Activated naive CD8-positive, alpha-beta T cell treated with anti-CD3 and anti-CD28 coated beads, Interleukin-2, amount 10 ng/mL, durations not matched to agents 7 days and 5 days (primary cell): ENCODE measurements around the gene VPS51. TPM values are rescaled to one million over a fixed set of nuclear protein-coding genes. Genes with fewer than 3 reads are reported as not detected.

Source experiments
- ATAC-seq: fragments of 150-1000 bp; cut with Tn5 transposase; one replicate; pipeline ENCODE4 v1.10.0; 2021; ENCODE audit warnings: low read depth, moderate library complexity
- POLR2A ChIA-PET: fragments of 350-600 bp; sonication (Branson Sonifier 250); formaldehyde crosslinking; loops from one replicate; lab custom pipeline; 2021; ENCODE audit warnings: antibody characterized with exemption; lab: Charles Lee
- DNase-seq: peaks from one replicate; pipeline ENCODE4 v3.0.0; 2021
- H3K27ac Mint-ChIP-seq: one replicate; pipeline ENCODE4 v1.8.0; 2022; ENCODE audit warnings: mild to moderate bottlenecking, mixed read lengths
- H3K27me3 Mint-ChIP-seq: one replicate; pipeline ENCODE4 v1.8.0; 2022; ENCODE audit warnings: mild to moderate bottlenecking, moderate library complexity, mixed read lengths
- H3K36me3 Mint-ChIP-seq: one replicate; pipeline ENCODE4 v1.8.0; 2021; ENCODE audit warnings: mild to moderate bottlenecking, mixed read lengths
- H3K4me1 Mint-ChIP-seq: one replicate; pipeline ENCODE4 v1.8.0; 2021; ENCODE audit warnings: mixed read lengths
- H3K4me3 Mint-ChIP-seq: one replicate; pipeline ENCODE4 v1.8.0; 2022; ENCODE audit warnings: mild to moderate bottlenecking, moderate library complexity, mixed read lengths
- H3K9me3 Mint-ChIP-seq: one replicate; pipeline ENCODE4 v1.8.0; 2021; ENCODE audit warnings: mixed read lengths
- total RNA-seq, 2 experiments: library from RNA; stranded (reverse); gene quantifications; one replicate each; pipeline ENCODE4 v1.2.3, GENCODE V29; 2021

The VPS51 gene
- total RNA-seq, 2 experiments from 2014 or later = 130 to 138 TPM

DNA sequence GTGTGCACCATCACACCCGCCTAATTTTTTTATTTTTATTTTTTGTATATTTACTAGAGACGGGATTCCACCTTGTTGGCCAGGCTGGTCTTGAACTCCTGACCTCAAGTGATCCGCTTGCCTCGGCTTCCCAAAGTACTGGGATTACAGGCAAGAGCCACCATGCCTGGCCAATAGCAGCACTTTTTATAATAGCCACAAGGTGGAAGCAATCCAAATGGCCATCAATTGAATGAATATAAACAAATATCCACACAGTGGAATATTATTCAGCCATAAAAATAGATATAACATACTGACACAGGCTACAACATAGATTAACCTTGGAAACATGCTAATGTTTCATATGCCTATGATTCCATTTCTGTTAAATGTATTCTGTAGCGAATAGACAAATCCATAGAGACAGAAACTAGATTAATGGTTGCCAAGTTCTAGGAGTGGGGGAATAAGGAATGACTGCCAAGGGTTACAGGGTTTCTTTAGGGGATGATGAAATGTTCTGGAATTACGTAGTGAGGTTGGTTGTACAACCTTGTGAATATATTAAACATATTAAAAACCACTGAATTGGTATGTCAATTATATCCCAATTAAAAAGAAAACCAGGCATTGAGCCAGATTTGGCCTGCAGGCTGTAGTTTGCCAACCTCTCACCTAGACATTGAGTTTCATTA lies 4.8 kb downstream of the VPS51 start:
- Mint-ChIP-seq H3K27ac (no peak overlapping the region), H3K9me3 (no peaks in the 10 kb centered on the region), H3K36me3 (peaks cover 7% of the 10 kb centered on the region), H3K4me3 (no peak overlapping the region), H3K4me1 (peaks cover 18% of the 10 kb centered on the region), H3K27me3 (no peaks in the 10 kb centered on the region)
- no peak for ATAC-seq
- DNase-seq = no peak
- POLR2A ChIA-PET = interaction anchor here (1.1 to 2.7 kb wide), 3 partner anchors 10 to 17 kb away, joined by 3 to 11 read pairs (median 5); partner anchors contain the start of genes CDCA5 and TM7SF2

DNA sequence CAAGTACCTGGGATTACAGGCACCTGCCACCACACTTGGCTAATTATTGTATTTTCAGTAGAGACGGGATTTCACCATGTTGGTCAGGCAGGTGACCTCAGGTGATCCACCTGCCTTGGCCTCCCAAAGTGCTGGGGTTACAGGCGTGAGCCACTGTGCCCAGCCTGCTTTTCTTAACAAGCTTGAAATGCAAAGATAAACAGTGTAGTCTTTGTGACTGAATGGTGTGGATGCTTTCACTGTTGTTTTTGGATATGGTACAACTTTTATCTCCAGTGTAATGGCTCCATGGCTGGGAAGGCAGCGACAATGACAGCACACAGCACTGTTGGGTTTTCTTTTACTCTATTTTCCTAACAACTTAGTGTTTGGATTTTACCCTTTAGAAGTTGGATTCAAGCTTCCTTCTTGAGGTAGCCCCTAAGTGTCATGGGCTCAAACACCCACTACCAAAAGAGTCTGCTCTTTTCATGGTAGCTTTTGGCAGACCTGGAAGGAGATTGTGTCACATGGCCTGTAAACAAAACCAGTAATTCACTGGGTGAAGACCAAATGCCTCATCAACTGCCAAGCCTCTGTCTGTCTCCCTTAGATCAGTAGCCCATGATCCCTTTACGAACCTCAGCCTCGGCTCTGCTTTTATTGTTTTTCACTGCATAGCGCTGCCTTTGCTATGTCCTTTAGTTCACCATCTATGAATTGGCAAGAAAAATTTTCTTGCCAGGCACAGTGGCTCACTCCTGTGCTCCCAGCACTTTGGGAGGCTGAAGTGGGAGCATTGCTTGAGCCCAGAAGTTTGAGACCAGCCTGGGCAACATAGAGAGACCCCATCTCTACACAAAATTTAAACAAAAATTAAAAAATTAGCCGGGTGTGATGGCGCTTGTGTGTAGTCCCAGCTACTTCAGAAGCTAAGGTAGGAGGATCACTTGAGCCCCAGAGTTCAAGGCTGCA lies 6.4 kb downstream of the VPS51 start:
- no peak for ATAC-seq
- no peak for DNase-seq
- Mint-ChIP-seq H3K4me1 (peaks cover 16% of the 10 kb centered on the region), H3K27ac (no peak overlapping the region), H3K36me3 (peaks cover 7% of the 10 kb centered on the region), H3K9me3 (no peaks in the 10 kb centered on the region), H3K27me3 (no peaks in the 10 kb centered on the region), H3K4me3 (no peak overlapping the region)
- POLR2A ChIA-PET = interaction anchor here (0.7 to 1.3 kb wide), 4 partner anchors 8 to 88 kb away, joined by 3 to 5 read pairs (median 4); partner anchors contain the start of genes ARL2 and CDCA5

DNA sequence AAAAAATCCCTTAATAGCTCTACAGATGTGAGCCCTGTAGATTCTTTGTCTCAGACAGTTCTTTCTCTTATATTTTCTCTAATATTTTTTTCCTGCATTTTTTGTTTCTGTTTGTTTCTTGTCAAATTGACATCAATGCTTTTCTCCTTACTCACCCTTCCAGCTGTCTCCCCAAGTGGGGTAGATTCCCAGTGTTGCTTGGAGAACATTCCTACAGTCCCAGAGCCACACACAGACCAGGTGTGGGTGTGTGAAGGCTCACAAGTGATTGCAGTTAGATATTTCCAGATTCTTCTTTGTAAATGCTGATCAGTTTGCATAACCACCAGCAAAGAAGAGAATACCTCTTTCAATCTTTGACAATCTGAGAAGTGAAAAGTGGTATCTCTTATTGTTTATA lies 7.5 kb downstream of the VPS51 start:
- H3K27me3 Mint-ChIP-seq = no peaks in the 10 kb centered on the region
- DNase-seq (no peak), ATAC-seq (no peak)
- no peak overlapping the region for H3K4me3 Mint-ChIP-seq
- peaks cover 7% of the 10 kb centered on the region for H3K36me3 Mint-ChIP-seq
- POLR2A ChIA-PET = interaction anchor here (0.7 to 1.0 kb wide), 2 partner anchors 7 to 72 kb away, joined by 3 to 4 read pairs; partner anchors contain the start of gene VPS51
- H3K27ac Mint-ChIP-seq = no peak overlapping the region
- peaks cover 13% of the 10 kb centered on the region for H3K4me1 Mint-ChIP-seq
- H3K9me3 Mint-ChIP-seq = no peaks in the 10 kb centered on the region

DNA sequence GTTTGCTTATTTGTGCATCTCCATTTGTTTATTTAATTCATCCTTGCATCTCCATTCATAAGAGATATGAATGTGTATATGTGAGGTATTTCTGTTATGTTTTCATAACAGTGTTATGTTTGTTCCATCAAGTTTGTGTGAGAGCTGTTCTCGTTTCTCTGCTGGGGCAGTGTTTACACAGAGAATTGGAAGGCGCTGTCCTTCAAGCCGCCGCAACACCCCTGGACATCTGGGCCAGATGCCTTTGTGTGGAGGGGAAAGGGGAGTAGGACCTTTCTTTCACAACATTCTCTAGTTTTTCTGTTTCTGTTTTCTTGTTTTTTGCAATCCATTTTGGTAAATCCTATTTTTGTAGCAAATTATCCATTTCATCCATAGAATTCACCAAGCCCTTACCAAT lies 8.6 kb downstream of the VPS51 start:
- peak overlapping the region; percentile 3 for H3K4me3 Mint-ChIP-seq
- H3K27me3 Mint-ChIP-seq = no peaks in the 10 kb centered on the region
- POLR2A ChIA-PET = interaction anchor here (0.7 to 1.0 kb wide), 2 partner anchors 9 to 13 kb away, joined by 3 read pairs; partner anchors contain the start of genes VPS51 and ZNHIT2
- DNase-seq (no peak), ATAC-seq (no peak)
- peak overlapping the region; percentile 73 for H3K27ac Mint-ChIP-seq
- H3K4me1 Mint-ChIP-seq = peaks cover 13% of the 10 kb centered on the region
- H3K9me3 Mint-ChIP-seq = no peaks in the 10 kb centered on the region
- peaks cover 7% of the 10 kb centered on the region for H3K36me3 Mint-ChIP-seq

DNA sequence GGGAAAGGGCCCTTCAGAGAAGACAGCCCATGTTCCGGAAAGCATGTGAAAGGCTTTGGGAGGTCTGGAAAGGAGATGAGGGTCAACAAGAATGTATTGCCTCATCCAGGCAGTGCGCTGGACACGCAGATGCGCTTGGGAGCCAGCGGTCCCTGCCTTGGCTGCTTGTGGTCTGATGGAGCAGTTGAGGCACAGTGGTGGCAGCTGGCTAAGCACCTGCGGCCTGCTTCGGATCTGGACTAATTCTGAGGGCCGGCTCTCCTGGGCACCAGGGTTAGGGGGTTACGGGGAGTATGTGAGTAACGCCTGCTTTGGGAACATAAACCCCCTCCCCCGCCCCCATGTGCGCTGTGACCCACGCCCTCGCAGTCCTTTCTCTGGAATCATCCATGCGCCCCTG lies 11.1 kb downstream of the VPS51 start:
- no peaks in the 10 kb centered on the region for H3K27me3 Mint-ChIP-seq
- POLR2A ChIA-PET = no interaction called here
- peaks cover 28% of the 10 kb centered on the region for H3K4me1 Mint-ChIP-seq
- H3K9me3 Mint-ChIP-seq = no peaks in the 10 kb centered on the region
- H3K4me3 Mint-ChIP-seq = no peak overlapping the region
- ATAC-seq (no peak), DNase-seq (no peak)
- H3K36me3 Mint-ChIP-seq = peaks cover 9% of the 10 kb centered on the region
- peak overlapping the region; percentile 56 for H3K27ac Mint-ChIP-seq

DNA sequence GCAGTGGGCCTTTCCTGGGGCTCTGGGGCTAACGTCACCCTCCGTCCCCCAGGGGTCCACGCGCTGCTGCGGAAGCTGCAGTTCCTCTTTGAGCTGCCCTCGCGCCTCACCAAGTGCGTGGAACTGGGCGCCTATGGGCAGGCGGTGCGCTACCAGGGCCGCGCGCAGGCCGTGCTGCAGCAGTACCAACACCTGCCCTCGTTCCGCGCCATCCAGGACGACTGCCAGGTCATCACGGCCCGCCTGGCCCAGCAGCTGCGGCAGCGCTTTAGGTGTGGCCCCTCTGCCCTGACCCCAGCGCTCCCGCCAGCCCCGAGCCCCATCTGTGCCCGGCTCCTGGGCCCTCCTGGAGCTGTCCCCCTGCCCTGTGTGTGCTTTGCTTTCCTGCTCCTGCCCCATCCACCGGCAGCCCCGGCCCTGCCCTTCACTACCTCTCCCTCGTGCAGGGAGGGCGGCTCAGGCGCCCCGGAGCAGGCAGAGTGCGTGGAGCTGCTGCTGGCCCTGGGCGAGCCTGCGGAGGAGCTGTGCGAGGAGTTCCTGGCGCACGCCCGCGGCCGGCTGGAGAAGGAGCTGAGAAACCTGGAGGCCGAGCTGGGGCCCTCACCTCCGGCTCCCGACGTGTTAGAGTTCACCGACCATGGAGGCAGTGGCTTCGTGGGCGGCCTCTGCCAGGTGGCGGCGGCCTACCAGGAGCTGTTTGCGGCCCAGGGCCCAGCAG lies 11.9 kb downstream of the VPS51 start:
- DNase-seq (no peak), ATAC-seq (no peak)
- Mint-ChIP-seq H3K4me1 (peaks cover 29% of the 10 kb centered on the region), H3K27ac (no peak overlapping the region), H3K9me3 (no peaks in the 10 kb centered on the region), H3K36me3 (peaks cover 9% of the 10 kb centered on the region), H3K4me3 (no peak overlapping the region), H3K27me3 (no peaks in the 10 kb centered on the region)
- POLR2A ChIA-PET = interaction anchor here (1.1 to 2.3 kb wide), 3 partner anchors 9 to 67 kb away, joined by 4 to 10 read pairs (median 4); partner anchors contain the start of genes SAC3D1, VPS51 and ZNHIT2

DNA sequence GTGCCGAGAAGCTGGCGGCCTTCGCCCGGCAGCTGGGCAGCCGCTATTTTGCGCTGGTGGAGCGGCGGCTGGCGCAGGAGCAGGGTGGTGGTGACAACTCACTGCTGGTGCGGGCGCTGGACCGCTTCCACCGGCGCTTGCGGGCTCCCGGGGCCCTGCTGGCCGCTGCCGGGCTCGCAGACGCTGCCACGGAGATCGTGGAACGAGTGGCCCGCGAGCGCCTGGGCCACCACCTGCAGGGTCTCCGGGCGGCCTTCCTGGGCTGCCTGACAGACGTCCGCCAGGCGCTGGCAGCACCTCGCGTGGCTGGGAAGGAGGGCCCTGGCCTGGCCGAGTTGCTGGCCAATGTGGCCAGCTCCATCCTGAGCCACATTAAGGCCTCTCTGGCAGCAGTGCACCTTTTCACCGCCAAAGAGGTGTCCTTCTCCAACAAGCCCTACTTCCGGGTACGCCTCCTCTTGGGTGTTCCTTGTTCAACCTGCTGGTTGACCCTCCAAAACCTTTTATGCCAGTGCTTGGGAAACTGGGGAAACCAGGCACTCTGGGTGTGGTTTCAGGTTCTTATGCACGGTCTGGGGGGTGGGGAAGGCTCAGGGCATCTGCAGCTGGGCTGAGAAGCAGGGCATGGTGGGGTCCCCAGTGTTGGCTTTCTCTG lies 12.6 kb downstream of the VPS51 start:
- H3K27ac Mint-ChIP-seq = no peak overlapping the region
- ATAC-seq = no peak
- DNase-seq = no peak
- POLR2A ChIA-PET = interaction anchor here (1.0 to 2.3 kb wide), 4 partner anchors 9 to 67 kb away, joined by 3 to 10 read pairs (median 4); partner anchors contain the start of genes SAC3D1, VPS51 and ZNHIT2
- no peak overlapping the region for H3K4me3 Mint-ChIP-seq
- peaks cover 34% of the 10 kb centered on the region for H3K4me1 Mint-ChIP-seq
- no peaks in the 10 kb centered on the region for H3K27me3 Mint-ChIP-seq
- no peaks in the 10 kb centered on the region for H3K9me3 Mint-ChIP-seq
- peaks cover 9% of the 10 kb centered on the region for H3K36me3 Mint-ChIP-seq

DNA sequence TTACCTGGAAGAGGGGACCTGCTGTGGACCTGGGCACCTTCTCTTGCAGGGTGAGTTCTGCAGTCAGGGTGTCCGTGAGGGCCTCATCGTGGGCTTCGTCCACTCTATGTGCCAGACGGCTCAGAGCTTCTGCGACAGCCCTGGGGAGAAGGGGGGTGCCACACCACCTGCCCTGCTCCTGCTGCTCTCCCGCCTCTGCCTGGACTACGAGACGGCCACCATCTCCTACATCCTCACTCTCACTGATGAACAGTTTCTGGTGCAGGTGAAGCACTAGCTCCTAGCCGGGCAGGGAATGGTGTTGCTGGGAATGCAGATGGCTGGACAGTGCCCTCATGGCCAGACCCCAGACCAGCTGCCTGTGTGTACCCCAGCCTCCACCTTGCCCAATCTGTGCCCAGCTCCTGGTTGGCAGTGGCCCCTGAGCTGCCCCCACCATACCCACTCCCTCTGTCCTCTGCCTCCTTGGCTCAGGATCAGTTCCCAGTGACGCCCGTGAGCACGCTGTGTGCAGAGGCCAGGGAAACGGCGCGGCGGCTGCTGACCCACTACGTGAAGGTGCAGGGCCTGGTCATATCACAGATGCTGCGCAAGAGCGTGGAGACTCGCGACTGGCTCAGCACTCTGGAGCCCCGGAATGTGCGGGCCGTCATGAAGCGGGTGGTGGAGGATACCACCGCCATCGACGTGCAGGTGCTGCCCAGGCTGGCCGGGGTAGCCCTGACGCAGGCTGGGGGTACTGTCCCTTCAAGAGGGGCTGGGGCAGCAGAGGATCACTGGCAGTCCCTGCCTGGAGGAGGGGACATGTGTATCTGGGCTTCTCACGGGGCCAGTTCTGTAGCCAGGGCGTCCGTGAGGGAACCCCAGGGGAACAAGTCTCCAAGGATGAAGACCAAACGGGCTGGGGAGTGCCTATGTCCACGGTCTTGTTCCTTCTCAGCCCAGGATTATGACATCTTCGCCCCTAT lies 13.5 kb downstream of the VPS51 start:
- H3K36me3 Mint-ChIP-seq = peaks cover 7% of the 10 kb centered on the region
- DNase-seq (no peak), ATAC-seq (no peak)
- H3K27me3 Mint-ChIP-seq = no peaks in the 10 kb centered on the region
- no peak overlapping the region for H3K27ac Mint-ChIP-seq
- H3K9me3 Mint-ChIP-seq = no peaks in the 10 kb centered on the region
- H3K4me3 Mint-ChIP-seq = no peak overlapping the region
- H3K4me1 Mint-ChIP-seq = peaks cover 34% of the 10 kb centered on the region
- POLR2A ChIA-PET = interaction anchor here (1.0 to 4.1 kb wide), 11 partner anchors 8 to 265 kb away, joined by 3 to 40 read pairs (median 5); partner anchors contain the start of genes ARL2, CAPN1, CDC42BPG and FAU

DNA sequence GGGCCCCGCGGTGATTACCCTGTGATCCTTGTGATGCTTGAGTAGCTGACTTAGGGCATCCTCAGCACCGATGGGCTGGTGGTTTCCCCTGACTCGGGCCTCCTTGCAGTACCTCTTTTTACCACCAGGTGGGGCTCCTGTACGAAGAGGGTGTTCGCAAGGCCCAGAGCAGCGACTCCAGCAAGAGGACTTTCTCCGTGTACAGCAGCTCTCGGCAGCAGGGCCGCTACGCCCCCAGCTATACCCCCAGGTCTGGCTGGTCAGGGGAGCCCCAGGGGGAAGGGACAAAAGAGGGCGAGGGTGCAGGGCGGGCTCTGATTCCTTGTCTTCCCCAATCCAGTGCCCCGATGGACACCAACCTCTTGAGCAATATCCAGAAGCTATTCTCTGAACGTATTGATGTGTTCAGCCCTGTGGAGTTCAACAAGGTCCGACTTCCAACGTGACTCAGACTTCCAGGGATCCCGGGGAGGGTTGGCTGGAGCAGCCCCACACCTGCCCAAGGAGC lies 14.4 kb downstream of the VPS51 start:
- Mint-ChIP-seq H3K27me3 (no peaks in the 10 kb centered on the region), H3K36me3 (peaks cover 5% of the 10 kb centered on the region), H3K4me1 (peaks cover 28% of the 10 kb centered on the region), H3K9me3 (no peaks in the 10 kb centered on the region), H3K4me3 (no peak overlapping the region), H3K27ac (peak overlapping the region; percentile 74)
- DNase-seq (peak; percentile 96), ATAC-seq (peak; percentile 37)
- POLR2A ChIA-PET = interaction anchor here (1.3 to 4.1 kb wide), 9 partner anchors 9 to 266 kb away, joined by 4 to 40 read pairs (median 5); partner anchors contain the start of genes ARL2, CAPN1, CDC42BPG and FAU

DNA sequence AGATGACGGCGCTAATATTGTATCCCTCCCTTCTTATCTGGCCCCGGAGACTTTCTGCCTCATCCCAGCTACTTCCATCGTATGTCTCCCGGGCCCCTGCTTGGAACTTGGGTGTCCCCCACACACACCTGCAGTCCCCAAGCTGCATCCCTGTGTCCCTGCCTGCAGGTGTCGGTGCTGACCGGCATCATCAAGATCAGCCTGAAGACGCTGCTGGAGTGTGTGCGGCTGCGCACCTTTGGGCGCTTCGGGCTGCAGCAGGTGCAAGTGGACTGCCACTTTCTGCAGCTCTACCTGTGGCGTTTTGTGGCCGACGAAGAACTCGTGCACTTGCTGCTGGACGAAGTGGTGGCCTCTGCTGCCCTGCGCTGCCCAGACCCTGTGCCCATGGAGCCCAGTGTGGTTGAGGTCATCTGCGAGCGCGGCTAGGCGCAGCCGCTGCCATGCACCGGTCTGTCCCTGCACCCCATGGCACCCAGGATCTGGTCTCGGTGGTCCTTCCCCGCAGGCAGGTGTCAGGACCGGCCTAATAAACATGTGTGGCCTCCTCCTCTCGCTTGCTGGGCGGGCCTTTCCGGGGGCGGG lies 15.2 kb downstream of the VPS51 start:
- Mint-ChIP-seq H3K4me1 (peaks cover 30% of the 10 kb centered on the region), H3K36me3 (peaks cover 2% of the 10 kb centered on the region), H3K9me3 (no peaks in the 10 kb centered on the region), H3K27me3 (no peaks in the 10 kb centered on the region), H3K4me3 (peak overlapping the region; percentile 88), H3K27ac (peak overlapping the region; percentile 87)
- no peak for ATAC-seq
- DNase-seq = no peak
- POLR2A ChIA-PET = interaction anchor here (0.6 to 4.1 kb wide), 14 partner anchors 10 to 267 kb away, joined by 3 to 40 read pairs (median 5); partner anchors contain the start of genes ARL2, CAPN1, CDC42BPG and FAU
